HT1080 (cell line): ENCODE data around the gene STX8. TPM values are rescaled to one million over a fixed set of nuclear protein-coding genes. Genes with fewer than 3 reads are reported as not detected.
"Not testable (repeated sequence)": the region's sequence is repeated elsewhere in the genome, so short reads cannot be mapped to it uniquely, and the experiment has no call there.

Experiments used
- DNase-seq: peaks from one replicate; pipeline ENCODE4 v3.0.0-alpha.2; 2015; ENCODE audit warnings: low read depth
- total RNA-seq: library from RNA; depleted of rRNA; stranded (reverse); fragments of >200 nt; shearing (Covaris generic); gene quantifications from 2 replicates; pipeline ENCODE4 v1.2.3, GENCODE V29; 2014

Gene STX8
- total RNA-seq, 1 experiment from 2014 or later: 32.7 TPM

GRCh38 chr17:9346296-9346926 is 229.2 kb downstream of the STX8 start:
- peak; percentile 50 for DNase-seq

- DNase-seq: no peak
These were observed 232.1 kb downstream of the STX8 start for GRCh38 chr17:9343516-9343915.

- DNase-seq: no peak
These were observed 233.4 kb downstream of the STX8 start for GRCh38 chr17:9342225-9342624.

- no peak for DNase-seq
These were observed 235.7 kb downstream of the STX8 start for GRCh38 chr17:9339958-9340357.

GRCh38 chr17:9339482-9339881 is 236.1 kb downstream of the STX8 start:
- not testable (repeated sequence) for DNase-seq

- no peak for DNase-seq
These were observed 238.8 kb downstream of the STX8 start for GRCh38 chr17:9336817-9337216.

GRCh38 chr17:9334536-9335446 is 240.8 kb downstream of the STX8 start:
- peak; percentile 70 for DNase-seq

- DNase-seq: peak; percentile 21
These were observed 243.5 kb downstream of the STX8 start for GRCh38 chr17:9332132-9332494.

- no peak for DNase-seq
These were observed 244.1 kb downstream of the STX8 start for GRCh38 chr17:9331279-9332131.

GRCh38 chr17:9330611-9331271 is 244.9 kb downstream of the STX8 start:
- DNase-seq: no peak

GRCh38 chr17:9330141-9330540 is 245.5 kb downstream of the STX8 start:
- no peak for DNase-seq

- DNase-seq: no peak
These were observed 246.2 kb downstream of the STX8 start for GRCh38 chr17:9329251-9329921.

GRCh38 chr17:9324864-9325263 is 250.8 kb downstream of the STX8 start:
- no peak for DNase-seq

GRCh38 chr17:9322326-9322725 is 253.3 kb downstream of the STX8 start:
- DNase-seq: no peak

GRCh38 chr17:9321890-9322289 is 253.7 kb downstream of the STX8 start:
- no peak for DNase-seq

- DNase-seq: no peak
These were observed 260.3 kb downstream of the STX8 start for GRCh38 chr17:9315360-9315759.

- no peak for DNase-seq
These were observed 262.3 kb downstream of the STX8 start for GRCh38 chr17:9313346-9313745.

GRCh38 chr17:9309216-9309615 is 266.4 kb downstream of the STX8 start:
- no peak for DNase-seq

- DNase-seq: no peak
These were observed 267.6 kb downstream of the STX8 start for GRCh38 chr17:9308069-9308468.

- DNase-seq: peak; percentile 55
These were observed 268.2 kb downstream of the STX8 start for GRCh38 chr17:9307313-9307998.
